IMR-90 (cell line): ENCODE measurements around the gene PTPRG. TPM values are rescaled to one million over a fixed set of nuclear protein-coding genes. Genes with fewer than 3 reads are reported as not detected.

ENCODE experiments used
- ATAC-seq: fragments of 200-7000 bp; cut with Tn5 transposase; 2 replicates; pipeline ENCODE4 v1.9.1; 2020; ENCODE audit warnings: low read depth, mild to moderate bottlenecking, moderate library complexity
- BruUV-seq: library from RNA; stranded (reverse); fragments of 400-500 nt; replicated peaks from 2 replicates; lab custom pipeline; 2021; lab: Mats Ljungman, UMichigan
- CTCF ChIA-PET: fragments of 300-600 bp; formaldehyde crosslinking; extraction: SDS; loops from one replicate; lab custom pipeline; 2021; ENCODE audit warnings: antibody characterized with exemption; lab: Yijun Ruan, JAX
- POLR2A ChIA-PET: fragments of 300-600 bp; sonication (Branson Sonifier 250); formaldehyde crosslinking; loops from one replicate; lab custom pipeline; 2022; ENCODE audit warnings: antibody characterized with exemption; ENCODE audit not compliant: unreplicated experiment; lab: Charles Lee
- DNase-seq: peaks from one replicate; pipeline ENCODE4 v3.0.0; 2013
- H2AFZ ChIP-seq: replicated peaks from 2 replicates; pipeline ENCODE3; 2013; ENCODE audit warnings: low read length, mild to moderate bottlenecking; ENCODE audit not compliant: poor library complexity
- H2AK5ac ChIP-seq: 2 replicates; pipeline ENCODE4 v1.6.1; 2013; ENCODE audit warnings: low read depth, low read length, inconsistent platforms
- H2AK9ac ChIP-seq: replicated peaks from 2 replicates; pipeline ENCODE3; 2013; ENCODE audit warnings: mild to moderate bottlenecking, low read depth, low read length, moderate library complexity; ENCODE audit not compliant: poor library complexity
- H2BK120ac ChIP-seq: 2 replicates; pipeline ENCODE4 v1.6.1; 2013; ENCODE audit warnings: low read depth, low read length, inconsistent platforms
- H2BK15ac ChIP-seq: 3 replicates; pipeline ENCODE4 v1.6.1; 2013; ENCODE audit warnings: low read depth, low read length, inconsistent platforms
- H2BK20ac ChIP-seq: 2 replicates; pipeline ENCODE4 v1.6.1; 2013; ENCODE audit warnings: low read depth, mild to moderate bottlenecking, inconsistent platforms, low read length, moderate library complexity
- H2BK5ac ChIP-seq: 2 replicates; pipeline ENCODE4 v1.6.1; 2013; ENCODE audit warnings: mild to moderate bottlenecking, low read depth, low read length, inconsistent platforms; ENCODE audit not compliant: poor library complexity, severe bottlenecking
- H3K14ac ChIP-seq: replicated peaks from 2 replicates; pipeline ENCODE4 v1.6.1; 2013; ENCODE audit warnings: low read depth, low read length, inconsistent platforms
- H3K18ac ChIP-seq: 2 replicates; pipeline ENCODE4 v1.6.1; 2013; ENCODE audit warnings: low read depth, low read length, control low read depth
- H3K23ac ChIP-seq: 2 replicates; pipeline ENCODE4 v1.6.1; 2013; ENCODE audit warnings: low read depth, low read length, inconsistent platforms
- H3K27ac ChIP-seq: 2 replicates; pipeline ENCODE4 v1.5.1; 2013; ENCODE audit warnings: mild to moderate bottlenecking, control low read depth, low read length; ENCODE audit not compliant: insufficient read depth
- H3K27me3 ChIP-seq: 2 replicates; pipeline ENCODE4 v1.6.1; 2013; ENCODE audit warnings: low read length; ENCODE audit not compliant: control insufficient read depth, insufficient read depth
- H3K36me3 ChIP-seq: 2 replicates; pipeline ENCODE4 v1.6.1; 2013; ENCODE audit warnings: low read length, mixed read lengths; ENCODE audit not compliant: control insufficient read depth, insufficient read depth
- H3K4ac ChIP-seq: 2 replicates; pipeline ENCODE4 v1.6.1; 2013; ENCODE audit warnings: low read depth, low read length, inconsistent platforms
- H3K4me1 ChIP-seq: 2 replicates; pipeline ENCODE4 v1.6.1; 2013; ENCODE audit warnings: low read length, mixed read lengths; ENCODE audit not compliant: control insufficient read depth, insufficient read depth
- H3K4me2 ChIP-seq: 2 replicates; pipeline ENCODE4 v1.6.1; 2013; ENCODE audit warnings: low read depth, mild to moderate bottlenecking, control low read depth, low read length, moderate library complexity
- H3K4me3 ChIP-seq: 2 replicates; pipeline ENCODE4 v1.5.1; 2013; ENCODE audit warnings: low read depth, mild to moderate bottlenecking, control low read depth, low read length, moderate library complexity; ENCODE audit not compliant: insufficient read depth
- H3K56ac ChIP-seq: 2 replicates; pipeline ENCODE4 v1.6.1; 2013; ENCODE audit warnings: low read length, inconsistent platforms; ENCODE audit not compliant: insufficient read depth; ENCODE audit errors: extremely low read depth
- H3K79me1 ChIP-seq, 2 experiments: 2 replicates each; pipeline ENCODE4 v1.6.1; 2013; ENCODE audit warnings: low read length in 2 of 2, inconsistent platforms in 1 of 2, low read depth in 1 of 2
- H3K9ac ChIP-seq: 2 replicates; pipeline ENCODE4 v1.6.1; 2013; ENCODE audit warnings: low read depth, low read length, control low read depth
- H3K9me1 ChIP-seq: 2 replicates; pipeline ENCODE4 v1.6.1; 2013; ENCODE audit warnings: low read length, inconsistent platforms; ENCODE audit not compliant: insufficient read depth
- H3K9me3 ChIP-seq: 2 replicates; pipeline ENCODE4 v1.6.1; 2013; ENCODE audit warnings: low read length; ENCODE audit not compliant: control insufficient read depth, insufficient read depth
- H4K20me1 ChIP-seq: 2 replicates; pipeline ENCODE4 v1.6.1; 2013; ENCODE audit warnings: low read length, inconsistent platforms; ENCODE audit not compliant: insufficient read depth
- H4K5ac ChIP-seq: 2 replicates; pipeline ENCODE4 v1.6.1; 2013; ENCODE audit warnings: mild to moderate bottlenecking, low read depth, low read length, control low read depth
- H4K8ac ChIP-seq, 2 experiments: 2 replicates each; pipeline ENCODE4 v1.6.1; 2013; ENCODE audit warnings: low read depth in 2 of 2, low read length in 2 of 2, control low read depth in 1 of 2, inconsistent platforms in 1 of 2
- H4K91ac ChIP-seq: 2 replicates; pipeline ENCODE4 v1.6.1; 2013; ENCODE audit warnings: low read depth, low read length, inconsistent platforms; ENCODE audit not compliant: insufficient read depth
- BHLHE40 ChIP-seq: fragments of 150-350 bp; IDR thresholded peaks from 2 replicates; pipeline ENCODE4 v1.6.1; 2016; ENCODE audit warnings: mild to moderate bottlenecking, low read depth, low read length
- CEBPB ChIP-seq: IDR thresholded peaks from 2 replicates; pipeline ENCODE4 v1.6.1; 2012; ENCODE audit warnings: low read depth, low read length, improper control_type of control experiment
- CHD1 ChIP-seq: IDR thresholded peaks from 2 replicates; pipeline ENCODE4 v1.6.1; 2012; ENCODE audit warnings: low read depth, low read length, improper control_type of control experiment
- ELK1 ChIP-seq: fragments of 150-350 bp; IDR thresholded peaks from 2 replicates; pipeline ENCODE4 v1.6.1; 2016; ENCODE audit warnings: low read depth, mild to moderate bottlenecking, low read length, moderate library complexity, borderline replicate concordance
- FOS ChIP-seq: fragments of 150-350 bp; IDR thresholded peaks from 2 replicates; pipeline ENCODE4 v1.6.1; 2016; ENCODE audit warnings: low read depth, low read length
- MAFK ChIP-seq: IDR thresholded peaks from 2 replicates; pipeline ENCODE4 v1.6.1; 2012; ENCODE audit warnings: low read depth, low read length, improper control_type of control experiment
- MAZ ChIP-seq: IDR thresholded peaks from 2 replicates; pipeline ENCODE4 v1.6.1; 2012; ENCODE audit warnings: low read depth, mild to moderate bottlenecking, low read length, improper control_type of control experiment, moderate library complexity, borderline replicate concordance
- MXI1 ChIP-seq: IDR thresholded peaks from 2 replicates; pipeline ENCODE4 v1.6.1; 2012; ENCODE audit warnings: low read depth, mild to moderate bottlenecking, low read length, moderate library complexity, borderline replicate concordance
- NFE2L2 ChIP-seq: fragments of 150-350 bp; IDR thresholded peaks from 2 replicates; pipeline ENCODE4 v1.6.1; 2016; ENCODE audit warnings: low read depth, mild to moderate bottlenecking, low read length
- RCOR1 ChIP-seq: IDR thresholded peaks from 2 replicates; pipeline ENCODE4 v1.6.1; 2012; ENCODE audit warnings: mild to moderate bottlenecking, low read length, improper control_type of control experiment; ENCODE audit not compliant: insufficient replicate concordance
- RFX5 ChIP-seq: IDR thresholded peaks from 2 replicates; pipeline ENCODE4 v1.8.0; 2012; ENCODE audit warnings: low read depth, mild to moderate bottlenecking, low read length, moderate library complexity
- SMC3 ChIP-seq: fragments of 150-350 bp; IDR thresholded peaks from 2 replicates; pipeline ENCODE4 v1.6.1; 2016; ENCODE audit warnings: low read depth, mild to moderate bottlenecking, antibody characterized with exemption, low read length, moderate library complexity
- WGBS, 2 experiments: methylation state at CpG; one replicate each; pipeline versions ENCODE4 v1.1.5 to v1.1.7; 2013; ENCODE audit warnings: missing lambda C conversion rate in 2 of 2; ENCODE audit not compliant: insufficient read length in 1 of 2; ENCODE audit errors: extremely low coverage in 2 of 2; 5-methylcytosine and 5-hydroxymethylcytosine counted together
- dilution Hi-C: fragments of 300-500 bp; cut with HindIII; formaldehyde crosslinking; loops from one replicate; pipeline ENCODE4 v1.14.3; 2018; ENCODE audit warnings: low sequenced_read_pairs; ENCODE audit not compliant: unreplicated experiment
- in situ Hi-C: fragments of 300-500 bp; cut with MboI; formaldehyde crosslinking; loops from 3 replicates; pipeline ENCODE4 v1.14.3; 2019; ENCODE audit warnings: low sequenced_read_pairs, inconsistent platforms, mixed read lengths
- intact Hi-C: fragments of 100-400 bp; cut with micrococcal nuclease; formaldehyde crosslinking; loops from 2 replicates; pipeline ENCODE4 v1.10.0; 2022
- polyA plus RNA-seq, 3 experiments: library from polyadenylated mRNA; depleted of rRNA; stranded (reverse); fragments of >200 nt; gene quantifications; 2 replicates each; pipeline ENCODE4 v1.2.3, GENCODE V29; 2012; ENCODE audit warnings: low replicate concordance in 1 of 3
- total RNA-seq: library from RNA; depleted of rRNA; stranded (reverse); fragments of >200 nt; gene quantifications from 2 replicates; pipeline ENCODE4 v1.2.3, GENCODE V29; 2012
- TF ChIP-seq, protein P1 (sequence below): conservative IDR thresholded peaks from 2 replicates; pipeline ENCODE4 v1.5.1; 2012; ENCODE audit warnings: mild to moderate bottlenecking, low read depth, low read length, improper control_type of control experiment
- TF ChIP-seq, protein P2 (sequence below): fragments of 150-350 bp; IDR thresholded peaks from 2 replicates; pipeline ENCODE4 v1.6.1; 2017; ENCODE audit warnings: mild to moderate bottlenecking, antibody characterized with exemption, low read length, low read depth

PTPRG gene
- total and polyA plus RNA-seq, 2 of the 4 experiments (the other 2 are of a cell fraction): 7.7 to 31.0 TPM

GRCh38 chr3:61625429-61625828 is 64.1 kb downstream of the PTPRG start:
- Histone ChIP-seq H2BK15ac (no peak overlapping the region), H3K18ac (no peak overlapping the region), H4K91ac (no peak overlapping the region), H3K56ac (no peak overlapping the region), H2BK5ac (no peak overlapping the region), H3K4me1 (peaks cover 10% of the 10 kb centered on the region), H2AFZ (no peak overlapping the region), H3K9me1 (peaks cover 12% of the 10 kb centered on the region), H4K20me1 (peaks cover 4% of the 10 kb centered on the region; the same call in 1 of the 2 replicates), H3K36me3 (peaks cover 2% of the 10 kb centered on the region; the same call in 1 of the 2 replicates), H3K27ac (no peak overlapping the region), H3K9me3 (no peaks in the 10 kb centered on the region; the same call in 1 of the 2 replicates), H3K27me3 (no peaks in the 10 kb centered on the region), H3K14ac (no peak overlapping the region), H3K79me1 (peaks cover 27 to 34% of the 10 kb centered on the region in 2 experiments), H2BK120ac (no peak overlapping the region), H2BK20ac (no peak overlapping the region), H2AK5ac (no peak overlapping the region), H2AK9ac (no peak overlapping the region), H3K4me2 (no peak overlapping the region), H4K8ac (no peak overlapping the region), H4K5ac (no peak overlapping the region), H3K23ac (no peak overlapping the region), H3K4me3 (no peak overlapping the region), H3K4ac (no peak overlapping the region), H3K9ac (no peak overlapping the region)
- intact Hi-C loops (loop anchor here (5.0 kb wide), 1 partner anchor 63 kb away; the partner anchor contains the start of gene PTPRG), dilution Hi-C loops (no loop called here), in situ Hi-C loops (no loop called here)
- ATAC-seq (no peak), DNase-seq (no peak)
- TF ChIP-seq RCOR1 (no peak), ELK1 (no peak), MAFK (no peak), FOS (no peak), SMC3 (no peak), NFE2L2 (no peak), MXI1 (no peak), BHLHE40 (no peak), RFX5 (no peak), CEBPB (no peak), MAZ (no peak), CHD1 (no peak)
- TF ChIP-seq, protein P1, sequence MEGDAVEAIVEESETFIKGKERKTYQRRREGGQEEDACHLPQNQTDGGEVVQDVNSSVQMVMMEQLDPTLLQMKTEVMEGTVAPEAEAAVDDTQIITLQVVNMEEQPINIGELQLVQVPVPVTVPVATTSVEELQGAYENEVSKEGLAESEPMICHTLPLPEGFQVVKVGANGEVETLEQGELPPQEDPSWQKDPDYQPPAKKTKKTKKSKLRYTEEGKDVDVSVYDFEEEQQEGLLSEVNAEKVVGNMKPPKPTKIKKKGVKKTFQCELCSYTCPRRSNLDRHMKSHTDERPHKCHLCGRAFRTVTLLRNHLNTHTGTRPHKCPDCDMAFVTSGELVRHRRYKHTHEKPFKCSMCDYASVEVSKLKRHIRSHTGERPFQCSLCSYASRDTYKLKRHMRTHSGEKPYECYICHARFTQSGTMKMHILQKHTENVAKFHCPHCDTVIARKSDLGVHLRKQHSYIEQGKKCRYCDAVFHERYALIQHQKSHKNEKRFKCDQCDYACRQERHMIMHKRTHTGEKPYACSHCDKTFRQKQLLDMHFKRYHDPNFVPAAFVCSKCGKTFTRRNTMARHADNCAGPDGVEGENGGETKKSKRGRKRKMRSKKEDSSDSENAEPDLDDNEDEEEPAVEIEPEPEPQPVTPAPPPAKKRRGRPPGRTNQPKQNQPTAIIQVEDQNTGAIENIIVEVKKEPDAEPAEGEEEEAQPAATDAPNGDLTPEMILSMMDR: no peak
- TF ChIP-seq, protein P2, sequence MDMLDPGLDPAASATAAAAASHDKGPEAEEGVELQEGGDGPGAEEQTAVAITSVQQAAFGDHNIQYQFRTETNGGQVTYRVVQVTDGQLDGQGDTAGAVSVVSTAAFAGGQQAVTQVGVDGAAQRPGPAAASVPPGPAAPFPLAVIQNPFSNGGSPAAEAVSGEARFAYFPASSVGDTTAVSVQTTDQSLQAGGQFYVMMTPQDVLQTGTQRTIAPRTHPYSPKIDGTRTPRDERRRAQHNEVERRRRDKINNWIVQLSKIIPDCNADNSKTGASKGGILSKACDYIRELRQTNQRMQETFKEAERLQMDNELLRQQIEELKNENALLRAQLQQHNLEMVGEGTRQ: no peak
- WGBS, 2 experiments: no CpG with 5 or more reads among the region's 7 CpGs
- POLR2A ChIA-PET: no interaction called here
- BruUV-seq: no TSS peak
- CTCF ChIA-PET: interaction anchor here (0.6 to 1.1 kb wide), 2 partner anchors 10 to 326 kb away, joined by 3 read pairs; no protein-coding TSS in a partner anchor
